ENCODE measurements around the gene HK1. TPM values are rescaled to one million over a fixed set of nuclear protein-coding genes. Genes with fewer than 3 reads are reported as not detected.

The HK1 gene
- total and polyA plus RNA-seq, 7 experiments from 2014 or later, result 60.1 to 144 (median 83.8) TPM

DNA sequence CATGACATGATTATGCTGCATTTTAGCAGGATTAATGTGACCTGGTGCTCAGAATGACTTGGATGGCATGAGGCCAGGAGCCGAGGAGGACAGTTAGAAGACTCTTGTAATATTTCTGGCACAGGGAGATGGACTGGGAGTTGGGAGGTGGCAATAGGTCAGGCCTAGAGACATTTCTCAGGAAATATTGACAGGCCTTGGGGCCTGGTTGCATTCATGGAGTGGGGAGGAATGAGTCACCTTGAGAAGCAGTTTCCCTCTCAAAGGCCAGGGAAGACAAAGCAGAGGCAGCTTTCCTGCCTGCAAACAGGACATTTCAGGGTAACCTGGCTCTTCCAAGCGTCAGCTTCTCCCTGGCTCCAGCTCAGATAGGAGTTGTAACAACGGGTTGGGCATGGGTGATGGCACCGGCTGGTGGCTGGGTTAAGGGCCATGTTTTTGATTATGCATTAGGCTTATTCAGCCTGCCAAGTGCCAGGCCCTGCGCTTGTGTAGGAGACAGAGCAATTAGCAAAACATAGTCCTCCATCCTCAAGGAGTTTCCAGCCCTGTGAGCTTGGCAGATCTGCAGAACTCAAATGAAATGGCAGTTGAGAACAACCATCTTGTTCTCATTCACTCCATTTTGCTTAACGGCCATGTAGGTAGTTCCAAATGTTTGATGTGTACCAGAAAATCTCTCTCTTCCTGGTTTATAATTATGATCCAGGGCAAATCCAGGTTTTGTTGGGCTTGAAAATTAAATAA lies 38.2 kb downstream of the HK1 start:
- POLR2A ChIA-PET, result interaction anchor here (1.2 to 4.6 kb wide), 5 partner anchors 9 to 74 kb away, joined by 3 to 48 read pairs (median 4); no protein-coding TSS in a partner anchor

DNA sequence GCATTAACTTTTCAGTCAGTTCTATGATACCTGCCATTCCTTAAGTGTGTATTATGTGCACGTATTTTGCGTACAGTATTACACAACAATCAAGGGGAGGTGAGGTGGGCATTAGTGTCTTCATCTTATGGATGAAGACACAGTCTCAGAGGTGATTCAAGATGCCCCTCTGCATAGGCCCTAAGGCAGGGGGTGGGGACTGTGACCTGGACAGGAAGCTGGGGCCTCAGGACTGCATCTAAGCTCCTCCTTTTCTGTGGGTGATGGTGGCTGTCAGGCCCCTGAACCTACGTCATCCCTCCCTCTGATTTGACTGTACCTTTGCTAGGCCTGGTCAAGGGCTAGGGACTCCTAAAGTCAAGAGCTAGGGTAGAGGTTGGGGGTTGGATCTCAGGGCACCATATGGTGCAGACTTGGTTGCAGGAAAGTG lies 38.9 kb downstream of the HK1 start:
- Mint-ChIP-seq H3K9me3 (no peaks in the 10 kb centered on the region), H3K36me3 (peaks cover 0 to 4% (median 0%) of the 10 kb centered on the region in 5 donors), H3K27me3 (no peaks in the 10 kb centered on the region), H3K4me3 (peak overlapping the region; percentile 72 to 99 (median 92)), H3K27ac (peak overlapping the region in 8 of 9 donors; percentile 63 to 93 (median 86)), H3K4me1 (peaks cover 7 to 43% (median 28%) of the 10 kb centered on the region in 7 donors)
- Histone ChIP-seq H3K4me1 (ENCODE audit: control insufficient read depth in 2 of 2, insufficient read depth in 2 of 2, low read length in 2 of 2) (peaks cover 22 to 26% of the 10 kb centered on the region in 2 donors), H3K36me3 (ENCODE audit: control insufficient read depth in 2 of 3, insufficient read depth in 3 of 3, low read length in 3 of 3) (peaks cover 0 to 5% (median 0%) of the 10 kb centered on the region in 3 experiments), H3K27me3 (ENCODE audit: control insufficient read depth in 2 of 2, insufficient read depth in 2 of 2, low read length in 2 of 2) (no peaks in the 10 kb centered on the region), H3K27ac (ENCODE audit: low read depth, low read length) (peak overlapping the region; percentile 90), H3K4me3 (ENCODE audit: low read length) (no peak overlapping the region), H3K9me3 (ENCODE audit: control insufficient read depth in 2 of 3, low read length in 3 of 3) (no peaks in the 10 kb centered on the region)
- ATAC-seq (no peak), DNase-seq (peak in 1 of 9 donors; percentile 35)
- ChIA-PET CTCF (interaction anchor here (0.6 to 1.7 kb wide), 5 partner anchors 11 to 330 kb away, joined by 3 to 5 read pairs (median 3); no protein-coding TSS in a partner anchor), POLR2A (interaction anchor here (0.7 to 4.6 kb wide), 11 partner anchors 10 to 73 kb away, joined by 3 to 65 read pairs (median 5); no protein-coding TSS in a partner anchor)
- intact Hi-C loops (cut with micrococcal nuclease), result loop anchor here (1.0 to 10.0 kb wide), 6 partner anchors 80 to 1555 kb away; partner anchors contain the start of genes TYSND1 (in 2 of the 2), SGPL1 (in 1 of the 2) and SUPV3L1 (in 1 of the 2)

More for the DNA sequence above, 38.2 kb downstream of the HK1 start:
- no peaks in the 10 kb centered on the region for H3K27me3 Mint-ChIP-seq
- no peak for ATAC-seq
- peaks cover 7 to 36% (median 21%) of the 10 kb centered on the region in 7 donors for H3K4me1 Mint-ChIP-seq
- Histone ChIP-seq H3K4me3 (ENCODE audit: low read length) (no peak overlapping the region), H3K27me3 (ENCODE audit: control insufficient read depth in 2 of 2, insufficient read depth in 2 of 2, low read length in 2 of 2) (no peaks in the 10 kb centered on the region), H3K4me1 (ENCODE audit: control insufficient read depth in 2 of 2, insufficient read depth in 2 of 2, low read length in 2 of 2) (peaks cover 22 to 25% of the 10 kb centered on the region in 2 donors), H3K27ac (ENCODE audit: low read depth, low read length) (no peak overlapping the region), H3K36me3 (ENCODE audit: control insufficient read depth in 2 of 3, insufficient read depth in 3 of 3, low read length in 3 of 3) (peaks cover 0 to 5% (median 0%) of the 10 kb centered on the region in 3 experiments), H3K9me3 (ENCODE audit: control insufficient read depth in 2 of 3, low read length in 3 of 3) (no peaks in the 10 kb centered on the region)
- H3K36me3 Mint-ChIP-seq, result peaks cover 0 to 4% (median 0%) of the 10 kb centered on the region in 5 donors
- H3K9me3 Mint-ChIP-seq, result no peaks in the 10 kb centered on the region
- DNase-seq, result no peak
- peak overlapping the region in 5 of 10 donors; percentile 7 to 59 (median 37) for H3K4me3 Mint-ChIP-seq
- intact Hi-C loops (cut with micrococcal nuclease), result loop anchor here (1.0 to 10.0 kb wide), 6 partner anchors 79 to 1554 kb away; partner anchors contain the start of genes TYSND1 (in 2 of the 2), SGPL1 (in 1 of the 2) and SUPV3L1 (in 1 of the 2)
- H3K27ac Mint-ChIP-seq, result peak overlapping the region in 6 of 9 donors; percentile 14 to 85 (median 48)
- CTCF ChIA-PET, result interaction anchor here (0.6 kb wide), 1 partner anchor 74 kb away, joined by 3 read pairs; no protein-coding TSS in a partner anchor

DNA sequence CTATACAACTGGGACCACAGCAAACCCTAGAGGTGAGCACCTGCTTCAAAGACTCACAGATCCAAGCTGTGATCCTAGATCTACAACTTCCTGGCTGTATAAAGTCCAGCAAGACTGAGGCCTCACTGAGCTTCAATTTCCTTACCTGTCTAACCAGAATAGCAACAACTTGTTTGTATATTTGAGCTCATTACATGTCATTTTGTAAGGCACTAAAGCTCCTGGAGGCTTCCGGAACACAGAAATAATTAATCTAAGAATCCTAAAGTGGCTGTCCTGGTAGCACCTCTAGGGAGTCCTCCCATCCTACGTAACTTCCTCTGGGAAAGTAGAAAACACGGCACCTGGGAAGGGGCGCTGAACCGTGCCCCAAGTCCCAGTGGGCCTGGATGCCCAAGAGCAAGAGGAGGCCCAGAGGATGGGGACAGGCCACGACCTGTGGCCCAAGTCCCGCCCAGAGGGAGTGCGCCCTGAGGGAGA lies 39.4 kb downstream of the HK1 start:
- Histone ChIP-seq H3K27ac (ENCODE audit: low read depth, low read length) (peak overlapping the region; percentile 90), H3K9me3 (ENCODE audit: control insufficient read depth in 2 of 3, low read length in 3 of 3) (no peaks in the 10 kb centered on the region), H3K36me3 (ENCODE audit: control insufficient read depth in 2 of 3, insufficient read depth in 3 of 3, low read length in 3 of 3) (peaks cover 0 to 5% (median 0%) of the 10 kb centered on the region in 3 experiments), H3K27me3 (ENCODE audit: control insufficient read depth in 2 of 2, insufficient read depth in 2 of 2, low read length in 2 of 2) (no peaks in the 10 kb centered on the region), H3K4me1 (ENCODE audit: control insufficient read depth in 2 of 2, insufficient read depth in 2 of 2, low read length in 2 of 2) (peaks cover 22 to 26% of the 10 kb centered on the region in 2 donors), H3K4me3 (ENCODE audit: low read length) (peak overlapping the region; percentile 85)
- ATAC-seq, result no peak
- Mint-ChIP-seq H3K9me3 (no peaks in the 10 kb centered on the region), H3K4me1 (peaks cover 7 to 44% (median 30%) of the 10 kb centered on the region in 7 donors), H3K36me3 (peaks cover 0 to 4% (median 0%) of the 10 kb centered on the region in 5 donors), H3K27ac (peak overlapping the region; percentile 51 to 93 (median 85)), H3K4me3 (peak overlapping the region; percentile 72 to 99 (median 92)), H3K27me3 (no peaks in the 10 kb centered on the region)
- ChIA-PET POLR2A (interaction anchor here (0.6 to 4.6 kb wide), 21 partner anchors 11 to 134 kb away, joined by 3 to 65 read pairs (median 4); partner anchors contain the start of gene TSPAN15), CTCF (interaction anchor here (0.6 to 1.7 kb wide), 5 partner anchors 10 to 331 kb away, joined by 3 to 5 read pairs (median 4); no protein-coding TSS in a partner anchor)
- DNase-seq, result no peak
- intact Hi-C loops (cut with micrococcal nuclease), result loop anchor here (1.0 to 10.0 kb wide), 16 partner anchors 11 to 1555 kb away; partner anchors contain the start of genes SUPV3L1 (in 2 of the 2), TYSND1 (in 2 of the 2), VPS26A (in 2 of the 2) and DDX21 (in 1 of the 2)

GRCh38 chr10:69318106-69318866 lies 40.0 kb downstream of the HK1 start:
- peak overlapping the region; percentile 86 to 99 (median 96) for H3K4me3 Mint-ChIP-seq
- Histone ChIP-seq H3K27me3 (ENCODE audit: control insufficient read depth in 2 of 2, insufficient read depth in 2 of 2, low read length in 2 of 2) (no peaks in the 10 kb centered on the region), H3K36me3 (ENCODE audit: control insufficient read depth in 2 of 3, insufficient read depth in 3 of 3, low read length in 3 of 3) (peaks cover 0 to 5% (median 0%) of the 10 kb centered on the region in 3 experiments), H3K4me1 (ENCODE audit: control insufficient read depth in 2 of 2, insufficient read depth in 2 of 2, low read length in 2 of 2) (peaks cover 22 to 26% of the 10 kb centered on the region in 2 donors), H3K4me3 (ENCODE audit: low read length) (peak overlapping the region; percentile 85), H3K9me3 (ENCODE audit: control insufficient read depth in 2 of 3, low read length in 3 of 3) (no peaks in the 10 kb centered on the region), H3K27ac (ENCODE audit: low read depth, low read length) (peak overlapping the region; percentile 90)
- peak overlapping the region; percentile 51 to 97 (median 86) for H3K27ac Mint-ChIP-seq
- no peaks in the 10 kb centered on the region for H3K9me3 Mint-ChIP-seq
- intact Hi-C loops (cut with micrococcal nuclease), result loop anchor here (1.0 to 10.0 kb wide), 16 partner anchors 10 to 1556 kb away; partner anchors contain the start of genes SUPV3L1 (in 2 of the 2), TYSND1 (in 2 of the 2), VPS26A (in 2 of the 2) and DDX21 (in 1 of the 2)
- ChIA-PET CTCF (interaction anchor here (0.6 to 1.7 kb wide), 6 partner anchors 9 to 331 kb away, joined by 3 to 5 read pairs (median 4); no protein-coding TSS in a partner anchor), POLR2A (interaction anchor here (0.6 to 4.6 kb wide), 24 partner anchors 9 to 133 kb away, joined by 3 to 65 read pairs (median 4); partner anchors contain the start of gene TSPAN15)
- H3K27me3 Mint-ChIP-seq, result no peaks in the 10 kb centered on the region
- peaks cover 7 to 49% (median 36%) of the 10 kb centered on the region in 7 donors for H3K4me1 Mint-ChIP-seq
- ATAC-seq (peak; percentile 97), DNase-seq (peak; percentile 88 to 96 (median 91))
- H3K36me3 Mint-ChIP-seq, result peaks cover 0 to 4% (median 0%) of the 10 kb centered on the region in 5 donors

GRCh38 chr10:69318867-69319727 lies 40.8 kb downstream of the HK1 start:
- no peaks in the 10 kb centered on the region for H3K27me3 ChIP-seq (ENCODE audit: control insufficient read depth in 2 of 2, insufficient read depth in 2 of 2, low read length in 2 of 2)
- DNase-seq (peak; percentile 45 to 84 (median 58)), ATAC-seq (peak; percentile 21)
- ChIA-PET CTCF (interaction anchor here (0.6 to 1.7 kb wide), 6 partner anchors 8 to 88 kb away, joined by 3 to 5 read pairs (median 3); no protein-coding TSS in a partner anchor), POLR2A (interaction anchor here (0.8 to 4.6 kb wide), 16 partner anchors 10 to 90 kb away, joined by 3 to 65 read pairs (median 5); no protein-coding TSS in a partner anchor)
- H3K4me3 Mint-ChIP-seq, result peak overlapping the region; percentile 86 to 99 (median 96)
- no peaks in the 10 kb centered on the region for H3K27me3 Mint-ChIP-seq
- intact Hi-C loops (cut with micrococcal nuclease), result loop anchor here (1.0 to 10.0 kb wide), 17 partner anchors 9 to 1557 kb away; partner anchors contain the start of genes SUPV3L1 (in 2 of the 2), TYSND1 (in 2 of the 2), VPS26A (in 2 of the 2) and DDX21 (in 1 of the 2)
- H3K27ac ChIP-seq (ENCODE audit: low read depth, low read length), result peak overlapping the region; percentile 90
- peak overlapping the region; percentile 85 to 97 (median 93) for H3K27ac Mint-ChIP-seq
- peaks cover 0 to 5% (median 0%) of the 10 kb centered on the region in 3 experiments for H3K36me3 ChIP-seq (ENCODE audit: control insufficient read depth in 2 of 3, insufficient read depth in 3 of 3, low read length in 3 of 3)
- no peaks in the 10 kb centered on the region for H3K9me3 ChIP-seq (ENCODE audit: control insufficient read depth in 2 of 3, low read length in 3 of 3)
- H3K4me1 ChIP-seq (ENCODE audit: control insufficient read depth in 2 of 2, insufficient read depth in 2 of 2, low read length in 2 of 2), result peaks cover 22 to 26% of the 10 kb centered on the region in 2 donors
- H3K4me3 ChIP-seq (ENCODE audit: low read length), result peak overlapping the region; percentile 85
- no peaks in the 10 kb centered on the region for H3K9me3 Mint-ChIP-seq
- peaks cover 13 to 57% (median 44%) of the 10 kb centered on the region in 7 donors for H3K4me1 Mint-ChIP-seq
- H3K36me3 Mint-ChIP-seq, result peaks cover 0 to 4% (median 0%) of the 10 kb centered on the region in 5 donors

Measured in naive thymus-derived CD4-positive, alpha-beta T cell (primary cell).